ENCODE results near the gene VPS54.
"Not testable (repeated sequence)": the region's sequence is repeated elsewhere in the genome, so short reads cannot be mapped to it uniquely, and the experiment has no call there.

The VPS54 gene

GRCh38 chr2:63992061-63992685 lies 27.1 kb downstream of the VPS54 start:
- DNase-seq (ENCODE audit: low read depth) = no peak

- not testable (repeated sequence) for DNase-seq (ENCODE audit: low read depth)
Measured at GRCh38 chr2:63991173-63991999, 27.8 kb downstream of the VPS54 start.

GRCh38 chr2:63990072-63990471 lies 29.2 kb downstream of the VPS54 start:
- no peak for DNase-seq (ENCODE audit: low read depth)

- not testable (repeated sequence) for DNase-seq (ENCODE audit: low read depth)
Measured at GRCh38 chr2:63988842-63989436, 30.3 kb downstream of the VPS54 start.

- DNase-seq (ENCODE audit: low read depth) = no peak
Measured at GRCh38 chr2:63984606-63985359, 34.4 kb downstream of the VPS54 start.

- peak; percentile 66 for DNase-seq (ENCODE audit: low read depth)
Measured at GRCh38 chr2:63983986-63984605, 35.1 kb downstream of the VPS54 start.

GRCh38 chr2:63982335-63982734 lies 36.9 kb downstream of the VPS54 start:
- DNase-seq (ENCODE audit: low read depth) = no peak

- no peak for DNase-seq (ENCODE audit: low read depth)
Measured at GRCh38 chr2:63981702-63982103, 37.5 kb downstream of the VPS54 start.

GRCh38 chr2:63980794-63981193 lies 38.4 kb downstream of the VPS54 start:
- DNase-seq (ENCODE audit: low read depth) = no peak

- DNase-seq (ENCODE audit: low read depth) = no peak
Measured at GRCh38 chr2:63977904-63978303, 41.3 kb downstream of the VPS54 start.

- DNase-seq (ENCODE audit: low read depth) = no peak
Measured at GRCh38 chr2:63976125-63976510, 43.1 kb downstream of the VPS54 start.

GRCh38 chr2:63975437-63976124 lies 43.6 kb downstream of the VPS54 start:
- no peak for DNase-seq (ENCODE audit: low read depth)

GRCh38 chr2:63975036-63975435 lies 44.2 kb downstream of the VPS54 start:
- DNase-seq (ENCODE audit: low read depth) = not testable (repeated sequence)

GRCh38 chr2:63962186-63962585 lies 57.0 kb downstream of the VPS54 start:
- DNase-seq (ENCODE audit: low read depth) = no peak

- DNase-seq (ENCODE audit: low read depth) = no peak
Measured at GRCh38 chr2:63950414-63950813, 68.8 kb downstream of the VPS54 start.

- DNase-seq (ENCODE audit: low read depth) = no peak
Measured at GRCh38 chr2:63942788-63943187, 76.4 kb downstream of the VPS54 start.

GRCh38 chr2:63932104-63932503 lies 87.1 kb downstream of the VPS54 start:
- not testable (repeated sequence) for DNase-seq (ENCODE audit: low read depth)

- DNase-seq (ENCODE audit: low read depth) = no peak
Measured at GRCh38 chr2:63926815-63927214, 92.4 kb downstream of the VPS54 start.

- no peak for DNase-seq (ENCODE audit: low read depth)
Measured at GRCh38 chr2:63914311-63914710, 104.9 kb downstream of the VPS54 start.

- peak; percentile 27 for DNase-seq (ENCODE audit: low read depth)
Measured at GRCh38 chr2:63903003-63903402, 116.2 kb downstream of the VPS54 start.

GRCh38 chr2:63902149-63902548 lies 117.1 kb downstream of the VPS54 start:
- DNase-seq (ENCODE audit: low read depth) = no peak
